GM23338 (cell line): ENCODE results near the gene PCSK6.

Experiments used
- CREB1 ChIP-seq: fragments of 250-450 bp; sonication (Bioruptor Pico); IDR thresholded peaks from 2 replicates; pipeline ENCODE4 v1.5.0; 2020; ENCODE audit warnings: low read depth, mild to moderate bottlenecking, moderate library complexity
- EZH2 ChIP-seq: fragments of 200-600 bp; sonication (generic); IDR thresholded peaks from one replicate; pipeline ENCODE4 v1.8.0; 2017; ENCODE audit warnings: antibody characterized with exemption, mild to moderate bottlenecking, low read depth; ENCODE audit not compliant: unreplicated experiment
- EZH2phosphoT487 ChIP-seq: fragments of 200-600 bp; sonication (generic); IDR thresholded peaks from one replicate; pipeline ENCODE4 v1.8.1; 2018; ENCODE audit warnings: antibody characterized with exemption; ENCODE audit not compliant: unreplicated experiment
- JUNB ChIP-seq: IDR thresholded peaks from one replicate; pipeline ENCODE4 v1.6.1; 2016; ENCODE audit warnings: antibody characterized with exemption; ENCODE audit not compliant: unreplicated experiment
- NANOG ChIP-seq: IDR thresholded peaks from 2 replicates; pipeline ENCODE4 v1.6.1; 2016; ENCODE audit warnings: antibody characterized with exemption, borderline replicate concordance
- POLR2AphosphoS5 ChIP-seq: IDR thresholded peaks from 2 replicates; pipeline ENCODE4 v1.6.1; 2016; ENCODE audit warnings: antibody characterized with exemption, low read depth
- TF ChIP-seq, protein P1 (sequence below), 2 experiments: fragments of 200-600 bp in 1 of 2; sonication (generic) in 1 of 2; conservative IDR thresholded peaks; 2 replicates each; pipeline versions ENCODE4 v1.5.1 to v1.6.1; 2016 to 2017; ENCODE audit warnings: antibody characterized with exemption in 2 of 2, low read depth in 2 of 2, mild to moderate bottlenecking in 2 of 2, moderate library complexity in 1 of 2
- TF ChIP-seq, protein P2 (sequence below): IDR thresholded peaks from one replicate; pipeline ENCODE4 v1.6.1; 2018; ENCODE audit warnings: antibody characterized with exemption; ENCODE audit not compliant: unreplicated experiment
- TF ChIP-seq, protein P3 (sequence below): IDR thresholded peaks from 2 replicates; pipeline ENCODE4 v1.6.1; 2016; ENCODE audit warnings: antibody characterized with exemption
- TF ChIP-seq, protein P4 (sequence below): fragments of 250-450 bp; sonication (Bioruptor Pico); IDR thresholded peaks from 2 replicates; pipeline ENCODE4 v1.5.0; 2020; ENCODE audit warnings: mild to moderate bottlenecking, moderate library complexity

DNA sequence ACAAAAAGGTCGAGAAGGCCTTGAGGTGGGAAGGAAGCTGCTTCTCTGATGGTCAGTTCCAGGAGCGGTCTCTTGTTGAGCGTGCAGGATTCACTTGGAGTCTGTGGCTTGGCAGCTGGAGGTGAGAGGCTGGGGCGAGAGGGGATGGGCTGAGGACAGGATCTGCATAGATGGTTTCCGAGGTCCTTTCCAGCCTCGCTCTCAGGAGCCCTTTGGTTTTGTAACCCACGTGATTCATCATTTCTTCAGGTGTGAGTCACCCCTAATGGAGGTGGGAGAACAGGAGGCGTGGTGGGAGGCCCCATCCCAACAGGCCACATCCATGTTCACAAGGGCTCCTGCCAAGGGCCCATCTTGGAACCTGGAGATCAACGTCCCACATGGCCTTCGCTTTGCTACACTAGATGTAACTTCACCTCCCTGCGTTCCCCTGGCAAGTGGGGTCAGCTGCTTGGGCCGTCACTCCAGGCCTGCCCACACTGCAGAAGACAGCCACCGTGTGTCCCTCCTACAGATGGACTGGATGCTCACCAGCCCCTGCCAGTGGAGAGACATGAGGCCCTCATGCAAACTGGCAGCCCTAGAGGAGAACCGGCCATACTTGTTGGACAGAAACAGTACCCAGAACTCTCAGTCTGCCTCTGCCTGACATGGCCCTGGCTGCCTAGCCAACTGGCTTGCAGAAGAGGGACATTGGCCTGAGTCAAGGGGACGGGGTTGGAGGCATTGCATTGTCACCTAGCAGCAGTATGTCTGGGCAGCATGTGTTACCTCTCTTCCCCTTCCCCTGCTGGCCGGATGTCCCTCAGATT lies 1.6 kb upstream of the PCSK6 start:
- TF ChIP-seq CREB1 (CRISPR knock-in tag): no peak
- TF ChIP-seq EZH2phosphoT487: no peak
- no peak for TF ChIP-seq POLR2AphosphoS5
- no peak for TF ChIP-seq JUNB
- TF ChIP-seq, protein P1, sequence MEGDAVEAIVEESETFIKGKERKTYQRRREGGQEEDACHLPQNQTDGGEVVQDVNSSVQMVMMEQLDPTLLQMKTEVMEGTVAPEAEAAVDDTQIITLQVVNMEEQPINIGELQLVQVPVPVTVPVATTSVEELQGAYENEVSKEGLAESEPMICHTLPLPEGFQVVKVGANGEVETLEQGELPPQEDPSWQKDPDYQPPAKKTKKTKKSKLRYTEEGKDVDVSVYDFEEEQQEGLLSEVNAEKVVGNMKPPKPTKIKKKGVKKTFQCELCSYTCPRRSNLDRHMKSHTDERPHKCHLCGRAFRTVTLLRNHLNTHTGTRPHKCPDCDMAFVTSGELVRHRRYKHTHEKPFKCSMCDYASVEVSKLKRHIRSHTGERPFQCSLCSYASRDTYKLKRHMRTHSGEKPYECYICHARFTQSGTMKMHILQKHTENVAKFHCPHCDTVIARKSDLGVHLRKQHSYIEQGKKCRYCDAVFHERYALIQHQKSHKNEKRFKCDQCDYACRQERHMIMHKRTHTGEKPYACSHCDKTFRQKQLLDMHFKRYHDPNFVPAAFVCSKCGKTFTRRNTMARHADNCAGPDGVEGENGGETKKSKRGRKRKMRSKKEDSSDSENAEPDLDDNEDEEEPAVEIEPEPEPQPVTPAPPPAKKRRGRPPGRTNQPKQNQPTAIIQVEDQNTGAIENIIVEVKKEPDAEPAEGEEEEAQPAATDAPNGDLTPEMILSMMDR (conservative IDR thresholded peaks at IDR 0.05; ENCODE audit: low read depth in 2 of 2): no peak
- TF ChIP-seq NANOG: no peak
- TF ChIP-seq EZH2: no peak
- TF ChIP-seq, protein P2, sequence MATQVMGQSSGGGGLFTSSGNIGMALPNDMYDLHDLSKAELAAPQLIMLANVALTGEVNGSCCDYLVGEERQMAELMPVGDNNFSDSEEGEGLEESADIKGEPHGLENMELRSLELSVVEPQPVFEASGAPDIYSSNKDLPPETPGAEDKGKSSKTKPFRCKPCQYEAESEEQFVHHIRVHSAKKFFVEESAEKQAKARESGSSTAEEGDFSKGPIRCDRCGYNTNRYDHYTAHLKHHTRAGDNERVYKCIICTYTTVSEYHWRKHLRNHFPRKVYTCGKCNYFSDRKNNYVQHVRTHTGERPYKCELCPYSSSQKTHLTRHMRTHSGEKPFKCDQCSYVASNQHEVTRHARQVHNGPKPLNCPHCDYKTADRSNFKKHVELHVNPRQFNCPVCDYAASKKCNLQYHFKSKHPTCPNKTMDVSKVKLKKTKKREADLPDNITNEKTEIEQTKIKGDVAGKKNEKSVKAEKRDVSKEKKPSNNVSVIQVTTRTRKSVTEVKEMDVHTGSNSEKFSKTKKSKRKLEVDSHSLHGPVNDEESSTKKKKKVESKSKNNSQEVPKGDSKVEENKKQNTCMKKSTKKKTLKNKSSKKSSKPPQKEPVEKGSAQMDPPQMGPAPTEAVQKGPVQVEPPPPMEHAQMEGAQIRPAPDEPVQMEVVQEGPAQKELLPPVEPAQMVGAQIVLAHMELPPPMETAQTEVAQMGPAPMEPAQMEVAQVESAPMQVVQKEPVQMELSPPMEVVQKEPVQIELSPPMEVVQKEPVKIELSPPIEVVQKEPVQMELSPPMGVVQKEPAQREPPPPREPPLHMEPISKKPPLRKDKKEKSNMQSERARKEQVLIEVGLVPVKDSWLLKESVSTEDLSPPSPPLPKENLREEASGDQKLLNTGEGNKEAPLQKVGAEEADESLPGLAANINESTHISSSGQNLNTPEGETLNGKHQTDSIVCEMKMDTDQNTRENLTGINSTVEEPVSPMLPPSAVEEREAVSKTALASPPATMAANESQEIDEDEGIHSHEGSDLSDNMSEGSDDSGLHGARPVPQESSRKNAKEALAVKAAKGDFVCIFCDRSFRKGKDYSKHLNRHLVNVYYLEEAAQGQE: no peak
- TF ChIP-seq, protein P3, sequence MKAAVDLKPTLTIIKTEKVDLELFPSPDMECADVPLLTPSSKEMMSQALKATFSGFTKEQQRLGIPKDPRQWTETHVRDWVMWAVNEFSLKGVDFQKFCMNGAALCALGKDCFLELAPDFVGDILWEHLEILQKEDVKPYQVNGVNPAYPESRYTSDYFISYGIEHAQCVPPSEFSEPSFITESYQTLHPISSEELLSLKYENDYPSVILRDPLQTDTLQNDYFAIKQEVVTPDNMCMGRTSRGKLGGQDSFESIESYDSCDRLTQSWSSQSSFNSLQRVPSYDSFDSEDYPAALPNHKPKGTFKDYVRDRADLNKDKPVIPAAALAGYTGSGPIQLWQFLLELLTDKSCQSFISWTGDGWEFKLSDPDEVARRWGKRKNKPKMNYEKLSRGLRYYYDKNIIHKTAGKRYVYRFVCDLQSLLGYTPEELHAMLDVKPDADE: no peak
- TF ChIP-seq, protein P4, sequence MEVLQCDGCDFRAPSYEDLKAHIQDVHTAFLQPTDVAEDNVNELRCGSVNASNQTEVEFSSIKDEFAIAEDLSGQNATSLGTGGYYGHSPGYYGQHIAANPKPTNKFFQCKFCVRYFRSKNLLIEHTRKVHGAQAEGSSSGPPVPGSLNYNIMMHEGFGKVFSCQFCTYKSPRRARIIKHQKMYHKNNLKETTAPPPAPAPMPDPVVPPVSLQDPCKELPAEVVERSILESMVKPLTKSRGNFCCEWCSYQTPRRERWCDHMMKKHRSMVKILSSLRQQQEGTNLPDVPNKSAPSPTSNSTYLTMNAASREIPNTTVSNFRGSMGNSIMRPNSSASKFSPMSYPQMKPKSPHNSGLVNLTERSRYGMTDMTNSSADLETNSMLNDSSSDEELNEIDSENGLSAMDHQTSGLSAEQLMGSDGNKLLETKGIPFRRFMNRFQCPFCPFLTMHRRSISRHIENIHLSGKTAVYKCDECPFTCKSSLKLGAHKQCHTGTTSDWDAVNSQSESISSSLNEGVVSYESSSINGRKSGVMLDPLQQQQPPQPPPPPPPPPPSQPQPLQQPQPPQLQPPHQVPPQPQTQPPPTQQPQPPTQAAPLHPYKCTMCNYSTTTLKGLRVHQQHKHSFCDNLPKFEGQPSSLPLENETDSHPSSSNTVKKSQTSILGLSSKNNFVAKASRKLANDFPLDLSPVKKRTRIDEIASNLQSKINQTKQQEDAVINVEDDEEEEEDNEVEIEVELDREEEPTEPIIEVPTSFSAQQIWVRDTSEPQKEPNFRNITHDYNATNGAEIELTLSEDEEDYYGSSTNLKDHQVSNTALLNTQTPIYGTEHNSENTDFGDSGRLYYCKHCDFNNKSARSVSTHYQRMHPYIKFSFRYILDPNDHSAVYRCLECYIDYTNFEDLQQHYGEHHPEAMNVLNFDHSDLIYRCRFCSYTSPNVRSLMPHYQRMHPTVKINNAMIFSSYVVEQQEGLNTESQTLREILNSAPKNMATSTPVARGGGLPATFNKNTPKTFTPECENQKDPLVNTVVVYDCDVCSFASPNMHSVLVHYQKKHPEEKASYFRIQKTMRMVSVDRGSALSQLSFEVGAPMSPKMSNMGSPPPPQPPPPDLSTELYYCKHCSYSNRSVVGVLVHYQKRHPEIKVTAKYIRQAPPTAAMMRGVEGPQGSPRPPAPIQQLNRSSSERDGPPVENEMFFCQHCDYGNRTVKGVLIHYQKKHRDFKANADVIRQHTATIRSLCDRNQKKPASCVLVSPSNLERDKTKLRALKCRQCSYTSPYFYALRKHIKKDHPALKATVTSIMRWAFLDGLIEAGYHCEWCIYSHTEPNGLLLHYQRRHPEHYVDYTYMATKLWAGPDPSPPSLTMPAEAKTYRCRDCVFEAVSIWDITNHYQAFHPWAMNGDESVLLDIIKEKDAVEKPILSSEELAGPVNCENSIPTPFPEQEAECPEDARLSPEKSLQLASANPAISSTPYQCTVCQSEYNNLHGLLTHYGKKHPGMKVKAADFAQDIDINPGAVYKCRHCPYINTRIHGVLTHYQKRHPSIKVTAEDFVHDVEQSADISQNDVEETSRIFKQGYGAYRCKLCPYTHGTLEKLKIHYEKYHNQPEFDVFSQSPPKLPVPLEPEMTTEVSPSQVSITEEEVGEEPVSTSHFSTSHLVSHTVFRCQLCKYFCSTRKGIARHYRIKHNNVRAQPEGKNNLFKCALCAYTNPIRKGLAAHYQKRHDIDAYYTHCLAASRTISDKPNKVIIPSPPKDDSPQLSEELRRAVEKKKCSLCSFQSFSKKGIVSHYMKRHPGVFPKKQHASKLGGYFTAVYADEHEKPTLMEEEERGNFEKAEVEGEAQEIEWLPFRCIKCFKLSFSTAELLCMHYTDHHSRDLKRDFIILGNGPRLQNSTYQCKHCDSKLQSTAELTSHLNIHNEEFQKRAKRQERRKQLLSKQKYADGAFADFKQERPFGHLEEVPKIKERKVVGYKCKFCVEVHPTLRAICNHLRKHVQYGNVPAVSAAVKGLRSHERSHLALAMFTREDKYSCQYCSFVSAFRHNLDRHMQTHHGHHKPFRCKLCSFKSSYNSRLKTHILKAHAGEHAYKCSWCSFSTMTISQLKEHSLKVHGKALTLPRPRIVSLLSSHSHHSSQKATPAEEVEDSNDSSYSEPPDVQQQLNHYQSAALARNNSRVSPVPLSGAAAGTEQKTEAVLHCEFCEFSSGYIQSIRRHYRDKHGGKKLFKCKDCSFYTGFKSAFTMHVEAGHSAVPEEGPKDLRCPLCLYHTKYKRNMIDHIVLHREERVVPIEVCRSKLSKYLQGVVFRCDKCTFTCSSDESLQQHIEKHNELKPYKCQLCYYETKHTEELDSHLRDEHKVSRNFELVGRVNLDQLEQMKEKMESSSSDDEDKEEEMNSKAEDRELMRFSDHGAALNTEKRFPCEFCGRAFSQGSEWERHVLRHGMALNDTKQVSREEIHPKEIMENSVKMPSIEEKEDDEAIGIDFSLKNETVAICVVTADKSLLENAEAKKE (CRISPR knock-in tag): no peak
